Mucosa of descending colon (tissue), 3 donors: ENCODE data around the gene GMDS. TPM values are rescaled to one million over a fixed set of nuclear protein-coding genes. Genes with fewer than 3 reads are reported as not detected.

ENCODE experiments used
- ATAC-seq: fragments of 200-7000 bp; cut with Tn5 transposase; one replicate; pipeline ENCODE4 v1.9.1; 2020; ENCODE audit warnings: mild to moderate bottlenecking, moderate library complexity
- DNase-seq, 3 donors: peaks; one replicate each; pipeline ENCODE4 v3.0.0-alpha.2; 2020
- H3K36me3 ChIP-seq: fragments of 200-600 bp; one replicate; pipeline ENCODE4 v1.8.0; 2021; ENCODE audit warnings: low read depth, mild to moderate bottlenecking
- H3K4me1 ChIP-seq: fragments of 200-600 bp; one replicate; pipeline ENCODE4 v1.8.0; 2021; ENCODE audit warnings: low read depth, mild to moderate bottlenecking
- H3K4me3 ChIP-seq: fragments of 200-600 bp; one replicate; pipeline ENCODE4 v1.8.0; 2021; ENCODE audit warnings: mild to moderate bottlenecking
- H3K9me3 ChIP-seq: fragments of 200-600 bp; one replicate; pipeline ENCODE4 v1.8.0; 2021; ENCODE audit warnings: mild to moderate bottlenecking
- intact Hi-C, 2 donors: fragments of 100-400 bp; cut with DNase I in 1 of 2; cut with micrococcal nuclease in 1 of 2; formaldehyde crosslinking; loops; one replicate each; pipeline versions ENCODE4 v1.11.0 to v1.11.1; 2022; cut with DNase I, micrococcal nuclease
- total RNA-seq, 3 donors: library from RNA; stranded (reverse); fragmentation: NEBNext Ultra II Directional in 2 of 3; extraction: Animal tissue kit (Norgen Biotek cat#: 25700) in 2 of 3; gene quantifications; one replicate each; pipeline versions ENCODE4 v1.2.1 to v1.2.4, GENCODE V29; 2021 to 2023
- TF ChIP-seq, protein P1 (sequence below): fragments of 200-600 bp; IDR thresholded peaks from one replicate; pipeline ENCODE4 v1.8.0; 2022; ENCODE audit warnings: antibody characterized with exemption, mild to moderate bottlenecking
- donor health status: DM: no; HTN: no; CAD: no; lungs with moderate emphysema.
- donor health status: DM: no; HTN: no; CAD: no.
- donor health status: DM: no; HTN: yes; CAD: no.

The GMDS gene
- total RNA-seq, 3 donors from 2014 or later, result 68.0 to 228 (median 135) TPM

DNA sequence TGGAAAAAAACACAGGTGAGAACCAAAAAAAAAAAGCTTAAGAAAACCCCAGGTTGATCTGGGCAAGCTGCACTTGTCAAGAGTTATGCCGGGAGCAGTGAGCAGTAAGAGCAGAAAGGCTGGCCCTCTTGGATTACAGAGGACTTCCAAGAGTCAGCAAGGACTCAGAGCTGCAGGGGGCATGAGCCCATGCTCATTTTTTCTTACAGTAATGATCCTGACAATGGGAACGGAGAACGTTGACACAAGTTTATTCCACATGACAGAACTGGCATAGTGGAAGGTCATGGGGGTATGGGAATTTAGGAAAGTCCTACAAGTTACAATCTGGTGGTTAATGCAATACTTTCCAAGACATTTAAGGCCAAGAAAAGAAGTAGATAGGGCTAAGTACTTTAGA is 256.6 kb downstream of the GMDS start:
- intact Hi-C loops, result no loop called here
- H3K4me1 ChIP-seq, result no peaks in the 10 kb centered on the region
- DNase-seq (no peak), ATAC-seq (no peak)
- no peaks in the 10 kb centered on the region for H3K9me3 ChIP-seq
- TF ChIP-seq, protein P1, sequence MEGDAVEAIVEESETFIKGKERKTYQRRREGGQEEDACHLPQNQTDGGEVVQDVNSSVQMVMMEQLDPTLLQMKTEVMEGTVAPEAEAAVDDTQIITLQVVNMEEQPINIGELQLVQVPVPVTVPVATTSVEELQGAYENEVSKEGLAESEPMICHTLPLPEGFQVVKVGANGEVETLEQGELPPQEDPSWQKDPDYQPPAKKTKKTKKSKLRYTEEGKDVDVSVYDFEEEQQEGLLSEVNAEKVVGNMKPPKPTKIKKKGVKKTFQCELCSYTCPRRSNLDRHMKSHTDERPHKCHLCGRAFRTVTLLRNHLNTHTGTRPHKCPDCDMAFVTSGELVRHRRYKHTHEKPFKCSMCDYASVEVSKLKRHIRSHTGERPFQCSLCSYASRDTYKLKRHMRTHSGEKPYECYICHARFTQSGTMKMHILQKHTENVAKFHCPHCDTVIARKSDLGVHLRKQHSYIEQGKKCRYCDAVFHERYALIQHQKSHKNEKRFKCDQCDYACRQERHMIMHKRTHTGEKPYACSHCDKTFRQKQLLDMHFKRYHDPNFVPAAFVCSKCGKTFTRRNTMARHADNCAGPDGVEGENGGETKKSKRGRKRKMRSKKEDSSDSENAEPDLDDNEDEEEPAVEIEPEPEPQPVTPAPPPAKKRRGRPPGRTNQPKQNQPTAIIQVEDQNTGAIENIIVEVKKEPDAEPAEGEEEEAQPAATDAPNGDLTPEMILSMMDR, result no peak
- no peak overlapping the region for H3K4me3 ChIP-seq
- no peaks in the 10 kb centered on the region for H3K36me3 ChIP-seq

DNA sequence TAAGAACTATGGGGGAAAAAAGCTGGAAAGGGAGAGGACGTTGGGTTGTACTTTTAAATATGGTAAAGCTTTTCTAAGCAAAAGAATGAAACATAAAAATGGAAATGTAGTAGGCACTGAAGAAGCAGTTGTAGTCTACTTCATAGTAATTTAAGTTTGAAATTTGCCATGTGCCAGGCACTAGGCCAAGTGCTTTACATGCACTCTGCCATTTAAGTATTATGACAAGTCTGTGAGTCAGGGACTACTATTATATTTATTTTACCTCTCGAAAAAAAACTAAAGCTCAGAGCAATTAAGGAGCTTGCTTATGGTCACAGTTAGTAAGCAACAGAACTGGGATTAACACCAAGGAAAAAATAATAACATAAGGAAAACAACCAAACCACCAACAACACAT is 257.8 kb downstream of the GMDS start:
- Histone ChIP-seq H3K36me3 (no peaks in the 10 kb centered on the region), H3K9me3 (peaks cover 10% of the 10 kb centered on the region), H3K4me3 (no peak overlapping the region), H3K4me1 (no peaks in the 10 kb centered on the region)
- ATAC-seq (no peak), DNase-seq (no peak)
- TF ChIP-seq, protein P1, result no peak
- intact Hi-C loops, result no loop called here

DNA sequence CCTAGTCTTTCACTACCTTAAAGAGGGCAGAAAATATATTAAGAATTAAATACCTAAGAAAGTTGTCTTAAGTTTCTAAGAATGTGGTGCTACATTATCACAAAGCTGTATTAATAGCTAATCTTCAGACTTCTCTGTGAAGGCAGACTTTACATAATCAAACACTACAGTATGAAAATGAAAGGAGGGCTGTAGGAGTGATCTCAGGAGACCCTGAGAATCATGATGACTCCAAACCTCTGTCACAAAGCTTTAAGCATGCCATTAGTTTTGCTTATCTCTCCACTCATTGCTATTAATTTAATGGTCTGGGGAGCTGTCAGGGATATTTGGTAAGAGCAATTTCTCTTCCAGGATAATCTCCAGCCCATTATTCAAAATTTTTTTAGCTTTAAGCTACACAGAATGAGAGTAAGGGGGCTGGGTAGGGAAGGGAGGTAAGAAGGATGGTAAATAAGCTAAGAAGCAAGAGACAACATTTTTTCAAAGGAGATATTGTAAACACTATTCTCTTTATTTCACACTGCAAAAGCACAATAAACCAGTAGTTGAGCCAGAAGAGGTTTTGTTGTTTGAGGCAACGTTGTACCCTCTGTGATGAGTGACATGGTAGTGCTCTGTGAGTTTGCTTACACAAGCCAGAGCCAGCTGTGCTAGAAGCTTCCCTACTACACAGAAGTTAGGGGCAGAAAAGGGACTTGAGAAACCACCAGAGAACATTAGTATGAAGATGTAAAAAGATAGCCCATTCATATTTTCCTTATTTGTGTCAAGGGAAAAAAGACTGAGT is 258.8 kb downstream of the GMDS start:
- H3K36me3 ChIP-seq, result no peaks in the 10 kb centered on the region
- intact Hi-C loops, result no loop called here
- no peak for ATAC-seq
- H3K4me3 ChIP-seq, result no peak overlapping the region
- no peak for DNase-seq
- H3K9me3 ChIP-seq, result peaks cover 18% of the 10 kb centered on the region
- TF ChIP-seq, protein P1, result no peak
- H3K4me1 ChIP-seq, result no peaks in the 10 kb centered on the region

DNA sequence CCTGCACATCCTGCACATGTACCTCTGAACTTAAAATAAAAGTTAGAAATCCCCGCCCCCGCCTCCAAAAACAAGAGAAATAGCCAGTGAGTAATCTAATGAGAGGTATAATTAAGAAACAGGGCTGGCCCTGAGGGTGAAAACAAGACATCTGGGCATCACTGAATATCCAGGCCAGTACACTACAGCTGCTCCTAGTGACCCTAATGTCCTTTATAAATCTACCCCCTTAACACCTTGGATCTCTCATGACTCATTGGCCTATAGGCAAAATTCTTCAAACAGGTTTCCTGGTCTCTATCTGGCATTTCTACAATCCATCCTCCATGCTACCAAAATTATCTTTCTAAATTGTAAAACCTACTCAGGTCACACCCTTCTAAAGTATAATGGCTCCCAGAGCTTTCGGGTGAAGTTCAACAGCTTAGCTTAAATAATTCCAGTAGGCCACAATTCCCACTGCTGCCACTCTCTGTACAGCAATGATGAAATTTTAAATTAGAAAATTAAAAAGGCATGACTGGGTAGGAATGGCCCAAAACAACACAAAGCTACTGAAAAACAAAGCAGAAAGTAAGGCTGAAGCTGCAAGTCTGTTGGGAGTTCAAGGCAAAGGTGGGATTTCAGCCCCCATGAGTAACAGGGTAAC is 260.9 kb downstream of the GMDS start:
- intact Hi-C loops, result no loop called here
- DNase-seq (no peak), ATAC-seq (no peak)
- Histone ChIP-seq H3K4me1 (no peaks in the 10 kb centered on the region), H3K4me3 (no peak overlapping the region), H3K9me3 (peaks cover 18% of the 10 kb centered on the region), H3K36me3 (no peaks in the 10 kb centered on the region)
- TF ChIP-seq, protein P1, result no peak

DNA sequence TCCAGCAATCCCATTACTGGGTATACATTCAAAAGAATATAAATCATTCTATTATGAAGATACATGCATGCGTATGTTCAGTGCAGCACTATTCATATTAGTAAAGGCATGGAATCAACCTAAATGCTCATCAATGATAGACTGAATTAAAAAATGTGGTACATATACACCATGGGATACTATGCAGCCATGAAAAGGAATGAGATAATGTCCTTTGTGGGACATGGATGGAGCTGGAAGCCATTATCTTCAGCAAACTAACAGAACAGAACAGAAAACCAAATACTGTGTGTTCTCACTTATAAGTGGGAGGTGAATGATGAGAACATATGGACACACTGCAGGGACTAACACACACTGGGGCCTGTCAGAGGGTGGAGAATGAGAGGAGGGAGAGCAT is 261.6 kb downstream of the GMDS start:
- Histone ChIP-seq H3K4me1 (no peaks in the 10 kb centered on the region), H3K4me3 (no peak overlapping the region), H3K36me3 (no peaks in the 10 kb centered on the region), H3K9me3 (peaks cover 18% of the 10 kb centered on the region)
- DNase-seq, result no peak
- TF ChIP-seq, protein P1, result no peak
- intact Hi-C loops, result no loop called here
- ATAC-seq, result no peak
